NCI-H82 treated with DMSO at 0.1 percent for 48 hours (cell line): ENCODE data around the gene FAM193A.
"Not testable (repeated sequence)": the region's sequence is repeated elsewhere in the genome, so short reads cannot be mapped to it uniquely, and the experiment has no call there.

ENCODE experiments used
- DNase-seq: peaks from one replicate; lab custom pipeline; 2025; ENCODE audit not compliant: unreplicated experiment; lab: John Stamatoyannopoulos, UW

FAM193A gene

DNA sequence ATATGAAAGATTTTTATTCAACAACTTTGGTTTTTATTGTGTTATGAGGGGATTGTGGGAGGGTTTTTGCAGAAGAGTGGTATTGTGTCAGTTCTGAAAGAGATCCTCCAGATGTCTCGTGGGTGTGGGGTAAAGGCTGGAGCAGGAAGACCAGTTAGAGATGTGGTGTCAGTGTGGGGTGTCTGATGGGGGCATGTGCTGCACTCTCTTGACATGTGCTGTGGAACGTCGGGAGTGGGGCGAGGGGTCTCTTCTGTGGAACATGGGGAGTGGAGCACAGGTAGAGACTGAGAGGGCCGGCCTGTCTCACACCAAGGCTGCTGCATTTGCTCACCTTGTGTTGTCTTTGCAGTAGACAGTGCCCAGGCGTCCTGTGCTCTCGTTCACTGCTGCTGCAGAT, 37.6 kb downstream of the FAM193A start:
- DNase-seq = no peak

DNA sequence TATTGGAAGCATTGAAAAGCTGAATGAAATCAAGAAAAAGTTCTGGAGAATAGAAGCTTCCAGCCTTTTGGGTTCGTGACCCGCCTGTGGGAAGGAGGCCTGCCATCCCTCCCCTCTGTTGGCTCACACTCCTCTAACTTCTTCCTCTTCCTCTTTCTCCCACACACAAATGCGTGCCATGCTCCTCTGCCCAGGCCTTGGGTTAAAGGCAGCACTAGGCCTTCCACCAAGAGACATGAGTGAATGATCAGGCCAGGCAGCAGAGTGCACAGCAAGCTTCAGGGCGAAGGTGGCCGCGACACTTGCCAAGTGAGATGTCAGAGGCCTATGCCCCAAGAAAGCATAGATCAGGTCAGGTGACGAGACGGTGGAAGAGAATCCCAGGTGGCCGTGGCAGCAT, 38.4 kb downstream of the FAM193A start:
- DNase-seq = no peak

DNA sequence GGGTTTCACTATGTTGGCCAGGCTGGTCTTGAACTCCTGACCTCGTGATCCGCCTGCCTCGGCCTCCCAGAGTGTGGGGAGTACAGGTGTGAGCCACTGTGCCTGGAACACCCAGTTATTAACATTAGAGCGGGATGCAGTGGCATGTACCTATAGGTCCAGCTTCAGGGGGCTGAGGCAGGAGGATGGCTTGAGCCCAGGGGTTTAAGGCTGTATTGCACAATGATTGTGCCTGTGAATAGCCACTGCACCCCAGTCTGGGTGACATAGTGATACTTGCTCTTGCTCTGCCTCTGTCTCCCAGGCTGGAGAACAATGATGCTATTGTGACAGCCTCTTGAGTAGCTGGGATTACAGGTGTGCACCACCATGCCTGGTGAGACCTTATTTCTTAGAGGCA, 39.8 kb downstream of the FAM193A start:
- DNase-seq = no peak

DNA sequence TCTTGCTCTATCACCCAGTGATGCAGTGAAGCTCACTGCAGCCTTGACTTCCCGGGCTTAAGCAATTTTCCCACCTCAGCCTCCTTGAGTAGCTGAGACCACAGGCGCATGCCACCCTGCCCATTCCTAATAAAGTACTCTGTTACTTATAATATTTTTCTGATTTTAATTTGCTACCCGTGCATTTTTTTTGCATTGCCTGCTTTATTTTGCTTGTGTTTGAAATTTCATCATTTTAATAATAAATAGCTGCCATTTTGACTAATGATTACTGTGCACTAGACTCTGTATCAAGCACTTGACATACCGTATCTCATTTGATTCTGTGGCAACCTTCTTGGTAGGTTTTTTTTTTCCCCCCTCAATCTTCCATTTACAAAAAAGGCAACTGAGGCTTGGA, 41.7 kb downstream of the FAM193A start:
- no peak for DNase-seq

DNA sequence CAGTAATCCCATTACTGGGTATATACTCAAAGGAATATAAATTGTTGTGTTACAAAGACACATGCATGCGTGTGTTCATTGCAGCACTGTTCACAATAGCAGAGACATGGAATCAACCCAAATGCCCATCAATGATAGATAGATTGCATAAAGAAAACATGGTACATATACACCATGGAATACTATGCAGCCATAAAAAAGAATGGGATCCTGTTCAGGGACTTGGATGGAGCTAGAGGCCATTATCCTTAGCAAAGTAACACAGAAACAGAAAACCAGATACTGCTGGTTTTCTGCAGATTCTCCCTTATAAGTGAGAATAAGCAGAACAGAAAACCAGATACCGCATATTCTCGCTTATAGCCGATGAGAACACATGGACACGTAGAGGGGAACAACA, 43.5 kb downstream of the FAM193A start:
- DNase-seq = no peak

DNA sequence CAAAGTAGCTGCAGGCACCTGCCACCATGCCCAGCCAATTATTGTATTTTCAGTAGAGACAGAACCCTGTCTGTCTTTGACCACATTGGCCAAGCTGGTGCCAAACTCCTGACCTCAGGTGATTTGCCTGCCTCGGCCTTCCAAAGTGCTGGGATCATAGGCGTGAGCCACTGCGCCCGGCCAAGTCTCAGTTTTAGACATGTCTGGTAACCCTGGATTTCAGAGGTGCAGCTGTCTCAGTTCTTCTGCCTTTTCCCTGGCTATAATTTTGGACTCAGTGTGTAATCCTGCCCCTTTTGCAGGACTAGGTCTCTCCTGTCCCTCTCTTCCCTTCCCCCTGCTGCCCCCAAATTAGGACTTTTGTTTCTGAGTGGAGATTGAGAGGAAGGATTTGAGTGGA, 46.6 kb downstream of the FAM193A start:
- no peak for DNase-seq

DNA sequence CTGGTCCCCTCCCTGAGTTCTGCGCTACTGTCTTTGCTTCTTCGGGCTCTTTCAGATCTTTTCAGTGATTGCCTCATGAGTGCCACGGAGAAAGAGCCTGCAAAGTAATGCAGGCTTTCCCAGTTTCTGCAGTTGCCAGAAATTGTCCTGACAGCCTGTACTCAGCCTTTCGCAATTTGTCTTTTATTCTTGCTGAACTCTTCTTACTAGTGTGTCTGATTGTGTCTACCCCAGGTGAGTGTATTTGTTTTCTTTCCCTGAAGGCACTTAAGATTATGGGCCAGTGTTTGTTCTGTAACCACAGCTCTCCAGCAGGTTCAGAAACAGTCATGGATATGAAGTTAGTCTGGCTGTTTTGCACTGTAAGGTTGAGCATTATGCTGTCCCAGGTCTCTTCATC, 47.1 kb downstream of the FAM193A start:
- no peak for DNase-seq

DNA sequence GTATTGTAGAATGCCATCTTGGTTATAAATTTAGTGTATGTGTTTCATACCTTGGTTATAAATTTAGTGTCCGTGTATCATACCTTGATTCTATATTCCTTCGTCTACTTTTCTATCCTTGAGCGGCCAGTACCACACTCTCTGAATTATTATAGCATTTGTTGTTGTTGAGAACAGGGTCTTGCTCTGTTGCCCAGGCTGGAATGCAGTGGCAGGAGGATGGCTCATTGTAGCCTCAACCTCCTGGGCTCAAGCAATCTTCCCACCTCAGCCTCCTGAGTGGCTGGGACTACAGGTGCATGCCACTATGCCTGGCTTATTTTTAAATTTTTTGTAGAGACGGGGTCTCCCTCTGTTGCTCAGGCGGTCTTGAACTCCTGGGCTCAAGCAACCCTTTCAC, 50.1 kb downstream of the FAM193A start:
- no peak for DNase-seq

DNA sequence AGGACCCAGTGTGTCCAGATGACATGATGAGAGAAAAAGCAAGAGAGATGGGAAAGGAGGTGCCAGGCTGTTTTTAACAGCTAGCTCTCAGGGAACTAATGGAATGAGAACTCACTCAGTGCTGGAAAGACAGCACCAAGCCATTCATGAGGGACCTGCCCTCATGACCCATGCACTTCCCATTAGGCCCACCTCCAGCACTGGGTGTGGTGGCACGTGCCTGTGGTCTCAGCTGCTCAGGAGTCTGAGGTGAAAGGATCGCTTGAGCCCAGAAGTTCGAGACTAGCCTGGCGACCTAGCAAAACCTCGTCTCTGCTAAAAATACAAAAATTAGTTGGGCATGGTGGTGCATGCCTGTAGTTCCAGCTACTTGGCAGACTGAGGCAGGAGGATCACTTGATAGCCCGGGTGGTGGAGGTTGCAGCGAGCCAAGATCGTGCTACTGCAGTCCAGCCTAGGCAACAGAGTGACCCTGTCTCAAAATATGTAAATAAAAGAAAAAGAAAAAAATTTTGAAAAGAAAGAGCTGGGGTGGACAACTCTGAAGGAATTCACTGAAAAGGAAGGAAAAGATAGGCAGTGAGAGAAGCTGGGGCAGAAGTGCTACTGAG, 50.9 kb downstream of the FAM193A start:
- DNase-seq = no peak

DNA sequence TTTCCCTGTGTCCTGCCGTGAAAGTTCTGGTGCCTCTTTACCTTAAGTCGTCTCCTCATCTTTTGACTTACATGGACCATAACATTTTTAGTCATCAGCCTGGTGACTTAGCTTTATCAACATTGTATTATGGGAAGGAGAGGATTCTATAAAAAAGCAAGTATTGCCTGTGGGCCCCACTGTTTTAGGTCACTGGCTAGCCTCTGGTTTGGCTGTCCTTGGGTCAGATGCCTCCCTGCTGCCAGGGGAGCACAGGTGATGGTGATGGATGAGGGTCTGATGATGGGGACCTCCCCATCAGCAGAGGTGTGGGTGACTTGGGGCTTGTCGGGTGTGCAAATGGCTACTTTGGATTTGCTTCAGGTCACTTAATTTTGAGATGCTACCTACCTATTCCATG, 51.8 kb downstream of the FAM193A start:
- no peak for DNase-seq

DNA sequence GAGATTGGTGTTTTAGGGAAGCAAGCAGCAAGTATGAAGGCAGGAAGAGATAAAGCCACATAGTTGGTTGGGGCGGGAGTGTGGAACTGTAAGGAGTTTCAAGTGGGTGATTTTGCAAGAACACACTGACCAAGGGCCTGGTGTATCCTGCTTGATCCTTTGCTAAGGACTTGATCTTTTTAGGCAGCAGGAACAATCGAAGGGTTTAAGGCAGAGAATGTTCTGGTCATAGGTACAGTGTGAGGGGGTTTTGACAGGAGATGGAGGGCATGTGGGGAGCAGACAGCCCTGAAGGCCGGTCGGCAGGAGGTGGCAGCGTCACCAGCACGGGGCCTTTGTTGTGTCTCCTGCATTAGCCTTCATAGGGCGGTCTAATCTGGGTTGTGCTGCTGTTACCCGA, 54.7 kb downstream of the FAM193A start:
- no peak for DNase-seq

DNA sequence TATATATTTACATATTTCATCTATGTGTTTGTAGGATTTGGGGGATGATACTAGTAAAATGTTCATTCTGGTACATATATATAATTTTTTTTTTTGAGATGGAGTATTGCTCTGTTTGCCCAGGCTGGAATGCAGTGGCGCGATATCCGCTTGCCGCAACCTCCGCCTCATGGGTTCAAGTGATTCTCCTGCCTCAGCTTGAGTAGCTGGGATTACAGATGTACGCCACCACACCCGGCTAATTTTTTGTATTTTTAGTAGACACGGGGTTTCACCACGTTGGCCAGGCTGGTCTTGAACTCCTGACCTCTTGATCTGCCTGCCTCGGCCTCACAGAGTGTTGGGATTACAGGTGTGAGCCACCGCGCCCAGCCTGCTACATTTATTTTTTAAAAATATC, 55.6 kb downstream of the FAM193A start:
- DNase-seq = not testable (repeated sequence)

DNA sequence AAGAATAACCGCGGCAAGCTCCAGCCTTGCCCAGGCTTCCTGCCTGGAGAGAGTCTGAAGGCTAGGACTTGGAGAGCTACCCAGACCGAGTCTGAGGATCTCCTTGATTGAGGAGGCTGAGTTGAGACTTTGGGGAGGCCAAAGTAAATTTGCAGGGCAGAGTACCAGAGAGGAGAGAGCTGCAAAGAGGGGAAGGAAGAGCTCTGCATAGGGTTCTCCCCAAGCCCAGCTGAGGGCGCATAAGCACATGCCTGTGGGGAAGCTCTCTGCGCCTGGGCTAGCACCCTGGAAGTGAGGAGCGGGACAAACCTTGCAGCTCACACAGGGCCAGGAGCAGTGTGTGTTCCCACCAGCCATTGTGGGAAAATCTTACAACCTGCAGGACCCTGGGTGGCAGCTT, 56.1 kb downstream of the FAM193A start:
- no peak for DNase-seq

DNA sequence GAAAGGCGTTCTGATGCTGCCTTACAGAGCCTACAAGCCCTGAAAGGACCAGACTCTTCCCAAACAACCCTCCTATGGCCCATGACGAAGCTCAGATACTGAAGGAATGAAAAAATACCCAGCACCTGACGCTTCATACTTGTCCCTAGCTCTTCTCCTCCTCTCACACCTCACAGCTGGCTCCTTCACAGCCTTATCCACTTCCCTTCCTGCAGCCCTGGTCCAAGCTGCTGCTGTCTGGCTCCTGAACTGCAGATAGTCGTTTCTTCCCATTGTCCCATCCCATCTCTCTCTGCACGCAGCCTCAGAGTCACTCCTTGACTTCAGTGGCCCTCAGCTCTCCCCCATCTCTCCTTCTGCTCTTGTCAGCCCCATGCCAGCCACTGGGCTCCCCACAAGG, 56.6 kb downstream of the FAM193A start:
- no peak for DNase-seq

DNA sequence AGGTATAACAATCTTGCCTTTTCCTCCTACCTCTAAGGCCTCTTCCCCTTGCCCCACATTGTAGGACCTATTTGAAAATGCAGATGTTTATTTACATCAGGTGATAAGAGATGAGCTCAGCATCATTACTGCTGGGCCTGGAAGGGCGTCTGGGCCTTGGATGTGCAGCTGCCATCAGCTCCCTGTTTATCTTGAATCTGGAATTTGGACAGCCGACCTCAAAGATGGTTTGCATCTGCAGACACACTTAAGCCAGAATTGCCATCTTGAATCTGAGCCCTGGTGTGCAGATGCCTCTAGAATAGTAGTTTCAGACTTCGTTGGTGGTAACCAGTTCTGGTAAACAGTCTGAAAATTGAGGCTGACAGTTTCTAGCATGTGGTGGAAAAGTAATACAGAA, 59.0 kb downstream of the FAM193A start:
- no peak for DNase-seq

DNA sequence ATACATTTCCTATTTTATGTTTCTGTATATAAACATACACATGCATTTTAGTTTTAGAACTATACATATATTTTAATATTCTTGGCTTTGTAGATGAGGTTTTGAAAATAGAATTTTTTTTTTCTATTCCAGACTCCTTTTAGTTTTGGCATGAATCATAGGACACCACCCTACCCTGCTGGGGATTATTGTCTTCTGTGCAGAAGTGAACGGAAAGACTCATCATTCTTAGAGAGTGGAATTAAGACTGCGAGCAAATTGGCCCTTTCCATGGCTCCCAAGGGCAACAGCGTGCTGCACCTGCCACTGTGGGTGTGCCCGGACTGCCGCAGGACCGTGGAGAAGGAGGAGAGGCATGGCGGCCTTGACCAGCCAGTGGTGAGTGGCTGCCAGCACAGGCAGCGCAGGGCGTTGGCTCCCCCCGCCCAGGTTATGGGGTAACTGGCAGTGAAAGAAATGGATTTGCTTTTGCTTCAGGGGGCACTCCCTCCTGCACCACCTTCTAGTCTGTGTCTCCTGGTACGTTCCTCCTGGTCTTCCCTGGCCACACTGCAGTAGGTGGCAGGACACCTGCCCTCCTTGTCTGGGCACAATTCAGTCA, 59.6 kb downstream of the FAM193A start:
- DNase-seq = no peak

DNA sequence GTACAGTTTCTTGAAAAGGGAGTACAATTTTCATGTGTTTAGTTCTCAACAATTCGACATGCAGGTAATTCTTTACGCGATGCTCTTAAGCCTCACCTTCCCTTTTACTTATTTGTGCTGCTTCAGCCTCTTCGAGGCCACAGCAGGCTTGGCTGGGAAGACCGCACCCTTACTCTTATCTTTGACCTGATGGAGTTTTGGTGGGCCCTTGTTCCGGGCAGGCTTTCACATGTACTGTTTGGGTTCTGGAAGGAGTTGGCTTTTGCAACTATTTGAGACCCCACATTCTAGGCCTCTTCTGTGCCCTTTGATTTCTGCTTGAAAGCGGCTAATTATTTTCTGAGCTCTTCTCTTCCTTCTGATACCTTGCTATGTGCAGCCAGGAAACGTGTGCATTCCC, 60.2 kb downstream of the FAM193A start:
- no peak for DNase-seq

DNA sequence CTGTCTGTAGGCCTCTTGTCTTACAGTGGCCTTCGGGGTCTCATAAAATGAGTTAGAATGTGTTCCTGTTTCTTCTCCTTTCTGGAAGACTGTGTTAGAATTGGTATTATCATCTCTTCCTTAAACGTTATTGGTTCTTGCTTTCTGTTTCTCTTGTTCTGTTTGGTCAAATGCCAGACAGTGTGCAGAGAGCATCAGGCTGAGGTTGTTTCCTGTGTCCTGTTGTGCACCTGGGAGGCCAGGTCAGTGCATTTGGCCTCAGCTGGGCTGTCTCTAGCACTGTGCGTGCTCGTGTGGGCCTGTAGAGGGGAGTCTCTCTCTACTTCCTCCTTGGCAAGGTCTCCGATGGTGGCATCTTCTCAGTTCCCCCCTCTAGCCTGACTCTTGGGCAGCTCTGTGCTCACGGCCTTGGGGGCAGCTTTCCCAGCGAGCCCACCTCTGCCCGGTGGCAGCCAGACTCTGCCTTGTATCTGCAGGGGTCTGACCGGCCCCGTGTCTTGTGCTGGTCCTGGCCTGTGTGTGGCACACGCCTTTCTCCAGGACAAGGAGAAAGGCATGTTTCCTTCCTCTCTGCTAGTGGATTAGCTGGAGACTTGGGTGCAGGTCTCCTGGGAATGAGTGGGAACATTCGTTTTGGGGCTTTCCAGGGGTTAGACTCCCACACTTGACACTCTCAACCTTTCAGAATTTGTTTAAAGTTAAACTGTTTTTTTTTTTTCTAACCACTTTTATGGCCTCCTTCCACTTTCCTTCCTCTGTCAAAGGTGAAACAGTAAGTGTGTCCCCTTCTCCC, 62.3 kb downstream of the FAM193A start:
- no peak for DNase-seq

DNA sequence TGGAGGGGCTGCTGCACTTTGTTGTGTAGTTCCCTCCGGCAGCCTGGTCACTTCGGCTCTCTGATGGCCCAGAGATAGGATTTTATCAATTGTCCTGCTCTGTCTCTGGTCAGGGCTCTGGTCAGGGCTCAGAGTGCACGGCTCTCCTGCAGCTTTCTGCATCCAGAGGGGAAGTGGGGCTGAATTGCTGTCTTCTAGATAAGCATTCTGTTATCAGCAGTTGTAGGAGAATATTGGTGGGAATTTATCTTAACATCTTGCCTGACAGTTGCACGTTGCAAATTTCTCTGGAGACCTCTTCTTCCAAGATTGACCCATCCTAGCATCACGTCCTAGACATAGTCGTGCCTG, 62.8 kb downstream of the FAM193A start:
- DNase-seq = no peak

DNA sequence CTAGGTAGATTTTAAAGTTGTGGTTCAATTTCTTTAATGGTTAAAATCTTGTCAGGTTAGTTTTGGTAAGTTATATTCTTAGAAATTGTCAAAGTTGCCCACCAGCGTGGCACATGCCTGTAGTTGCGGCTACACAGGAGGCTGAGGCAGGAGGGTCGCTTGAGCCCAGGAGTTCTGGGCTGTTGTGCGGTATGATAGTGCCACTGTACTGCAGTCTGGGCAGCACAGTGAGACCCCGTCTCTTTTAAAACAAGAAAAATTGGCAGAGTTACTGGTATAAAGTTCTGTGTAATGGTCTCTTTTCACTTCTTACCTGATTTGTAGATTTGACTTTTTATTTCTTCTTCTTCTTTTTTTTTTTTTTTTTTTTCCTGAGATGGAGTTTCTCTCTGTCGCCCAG, 64.4 kb downstream of the FAM193A start:
- DNase-seq = no peak

DNA sequence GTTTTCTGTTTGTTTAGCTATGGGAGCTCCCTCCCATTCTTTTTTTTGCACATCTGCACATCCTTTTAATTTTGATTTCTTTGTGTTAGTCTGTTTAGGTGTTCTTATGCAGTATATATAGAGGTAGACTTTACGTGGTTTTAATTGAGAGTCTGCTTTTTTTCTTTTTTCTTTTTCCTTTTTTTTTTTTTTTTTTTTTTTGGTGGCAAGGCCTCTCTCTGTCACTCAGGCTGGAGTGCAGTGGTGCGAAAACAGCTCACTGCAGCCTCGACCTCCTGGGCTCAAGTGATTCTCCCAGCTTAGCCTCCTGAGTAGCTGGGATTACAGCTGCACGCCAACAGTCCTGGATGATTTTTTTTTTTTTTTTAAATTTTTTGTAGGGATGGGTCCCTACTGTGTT, 68.2 kb downstream of the FAM193A start:
- DNase-seq = no peak

DNA sequence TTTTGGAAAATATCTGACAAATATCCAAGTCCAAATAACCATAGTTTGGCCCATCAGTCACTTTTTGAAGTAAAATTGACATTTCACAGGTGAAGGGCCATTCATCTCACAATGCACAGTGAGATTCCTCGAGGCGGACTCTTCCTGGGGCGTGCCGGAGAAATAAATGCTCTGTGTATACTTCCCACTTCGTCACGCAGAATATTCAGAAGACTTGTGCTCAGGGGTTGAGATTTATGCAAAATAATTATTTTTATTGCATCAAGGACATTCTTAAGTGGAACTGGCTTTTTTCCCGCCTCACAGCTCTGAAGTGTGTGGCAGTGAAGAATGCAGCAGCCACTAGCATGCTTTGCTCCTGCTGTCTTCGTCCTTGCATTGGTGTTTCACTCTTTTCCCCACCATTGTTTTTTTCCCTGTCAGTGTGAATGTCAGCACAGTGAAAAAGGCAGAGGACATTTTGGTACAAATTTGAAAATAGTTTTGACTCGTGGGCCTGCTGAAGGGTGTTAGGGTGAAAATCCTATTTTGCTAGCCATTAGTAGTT, 70.6 kb downstream of the FAM193A start:
- DNase-seq = no peak
